ENCODE data around the gene ABHD1.

The ABHD1 gene

GRCh38 chr2:27138111-27138510, 14.5 kb downstream of the ABHD1 start:
- no peak for DNase-seq

GRCh38 chr2:27139310-27139709, 15.7 kb downstream of the ABHD1 start, which contains the start of gene PRR30:
PRR30 (minus strand) TSS chr2:27139410; CDS start chr2:27138329, 1,081 bp downstream.
- no peak for DNase-seq

- DNase-seq, result no peak
Measured at GRCh38 chr2:27143285-27143684, 19.7 kb downstream of the ABHD1 start.

- DNase-seq, result no peak
Measured at GRCh38 chr2:27145682-27146081, 22.1 kb downstream of the ABHD1 start.

GRCh38 chr2:27147935-27148334, 24.3 kb downstream of the ABHD1 start:
- DNase-seq, result no peak

- DNase-seq, result no peak
Measured at GRCh38 chr2:27148801-27149439, 25.3 kb downstream of the ABHD1 start, which contains the start of gene TCF23. TCF23 (plus strand) TSS chr2:27149004; CDS start chr2:27149134, 130 bp downstream.

- DNase-seq, result no peak
Measured at GRCh38 chr2:27149570-27150405, 26.2 kb downstream of the ABHD1 start.

GRCh38 chr2:27150639-27151230, 27.1 kb downstream of the ABHD1 start:
- DNase-seq, result no peak

GRCh38 chr2:27152102-27152795, 28.6 kb downstream of the ABHD1 start:
- no peak for DNase-seq

- DNase-seq, result no peak
Measured at GRCh38 chr2:27152796-27153464, 29.3 kb downstream of the ABHD1 start.

- no peak for DNase-seq
Measured at GRCh38 chr2:27154488-27154887, 30.9 kb downstream of the ABHD1 start.

GRCh38 chr2:27155069-27155520, 31.5 kb downstream of the ABHD1 start:
- DNase-seq, result no peak

GRCh38 chr2:27158468-27158867, 34.9 kb downstream of the ABHD1 start:
- no peak for DNase-seq

GRCh38 chr2:27159271-27159670, 35.7 kb downstream of the ABHD1 start:
- DNase-seq, result no peak

GRCh38 chr2:27160191-27160590, 36.6 kb downstream of the ABHD1 start:
- DNase-seq, result no peak

GRCh38 chr2:27162151-27163121, 38.8 kb downstream of the ABHD1 start:
- DNase-seq, result no peak

- DNase-seq, result no peak
Measured at GRCh38 chr2:27164960-27165763, 41.5 kb downstream of the ABHD1 start.

- no peak for DNase-seq
Measured at GRCh38 chr2:27170581-27171337, 47.1 kb downstream of the ABHD1 start.

- DNase-seq, result no peak
Measured at GRCh38 chr2:27171351-27171848, 47.8 kb downstream of the ABHD1 start.
